Choroid plexus epithelial cell (primary cell): ENCODE measurements around the gene HES6.

Experiments
- DNase-seq: peaks from one replicate; pipeline ENCODE4 v3.0.0-alpha.2; 2010; ENCODE audit warnings: low read depth
- H3K4me3 ChIP-seq: 2 replicates; pipeline ENCODE4 v1.5.1; 2011; ENCODE audit warnings: low read depth, mild to moderate bottlenecking, control low read depth, low read length, moderate library complexity
- TF ChIP-seq, protein P1 (sequence below): conservative IDR thresholded peaks from 2 replicates; pipeline ENCODE4 v1.5.1; 2011; ENCODE audit warnings: low read depth, mild to moderate bottlenecking, control low read depth, inconsistent platforms, low read length, moderate library complexity

The HES6 gene

GRCh38 chr2:238257786-238258700, 18.2 kb upstream of the HES6 start:
- TF ChIP-seq, protein P1, sequence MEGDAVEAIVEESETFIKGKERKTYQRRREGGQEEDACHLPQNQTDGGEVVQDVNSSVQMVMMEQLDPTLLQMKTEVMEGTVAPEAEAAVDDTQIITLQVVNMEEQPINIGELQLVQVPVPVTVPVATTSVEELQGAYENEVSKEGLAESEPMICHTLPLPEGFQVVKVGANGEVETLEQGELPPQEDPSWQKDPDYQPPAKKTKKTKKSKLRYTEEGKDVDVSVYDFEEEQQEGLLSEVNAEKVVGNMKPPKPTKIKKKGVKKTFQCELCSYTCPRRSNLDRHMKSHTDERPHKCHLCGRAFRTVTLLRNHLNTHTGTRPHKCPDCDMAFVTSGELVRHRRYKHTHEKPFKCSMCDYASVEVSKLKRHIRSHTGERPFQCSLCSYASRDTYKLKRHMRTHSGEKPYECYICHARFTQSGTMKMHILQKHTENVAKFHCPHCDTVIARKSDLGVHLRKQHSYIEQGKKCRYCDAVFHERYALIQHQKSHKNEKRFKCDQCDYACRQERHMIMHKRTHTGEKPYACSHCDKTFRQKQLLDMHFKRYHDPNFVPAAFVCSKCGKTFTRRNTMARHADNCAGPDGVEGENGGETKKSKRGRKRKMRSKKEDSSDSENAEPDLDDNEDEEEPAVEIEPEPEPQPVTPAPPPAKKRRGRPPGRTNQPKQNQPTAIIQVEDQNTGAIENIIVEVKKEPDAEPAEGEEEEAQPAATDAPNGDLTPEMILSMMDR = no peak
- DNase-seq = no peak
- no peak overlapping the region for H3K4me3 ChIP-seq

DNA sequence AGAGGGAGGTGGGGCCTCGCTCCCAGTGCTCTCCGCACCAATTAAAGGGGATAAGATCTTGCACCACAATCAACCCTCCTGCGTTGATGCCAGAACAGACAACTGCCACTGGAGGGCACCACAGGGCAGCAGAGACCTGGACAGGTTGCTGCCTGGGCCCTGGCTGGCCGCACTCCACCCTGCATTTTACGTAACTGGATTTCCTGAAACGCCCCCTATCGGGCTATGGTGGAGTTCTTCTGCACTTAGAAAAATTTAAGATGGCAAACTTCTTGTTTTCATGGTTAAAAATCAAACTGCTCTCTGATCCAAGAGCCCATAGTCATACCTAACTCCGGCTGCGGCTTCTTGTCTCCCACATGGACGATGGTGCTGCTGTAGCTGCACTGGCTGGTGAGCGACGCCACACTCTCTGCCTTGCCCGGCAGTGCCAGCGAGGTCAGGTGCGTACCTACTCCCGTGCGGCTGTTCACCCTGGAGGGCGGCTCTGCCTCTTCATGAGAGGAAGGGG, 16.8 kb upstream of the HES6 start:
- no peak overlapping the region for H3K4me3 ChIP-seq
- TF ChIP-seq, protein P1 = peak; percentile 79
- peak; percentile 84 for DNase-seq

GRCh38 chr2:238256111-238256510, 16.3 kb upstream of the HES6 start:
- H3K4me3 ChIP-seq = no peak overlapping the region
- TF ChIP-seq, protein P1 = no peak
- no peak for DNase-seq

DNA sequence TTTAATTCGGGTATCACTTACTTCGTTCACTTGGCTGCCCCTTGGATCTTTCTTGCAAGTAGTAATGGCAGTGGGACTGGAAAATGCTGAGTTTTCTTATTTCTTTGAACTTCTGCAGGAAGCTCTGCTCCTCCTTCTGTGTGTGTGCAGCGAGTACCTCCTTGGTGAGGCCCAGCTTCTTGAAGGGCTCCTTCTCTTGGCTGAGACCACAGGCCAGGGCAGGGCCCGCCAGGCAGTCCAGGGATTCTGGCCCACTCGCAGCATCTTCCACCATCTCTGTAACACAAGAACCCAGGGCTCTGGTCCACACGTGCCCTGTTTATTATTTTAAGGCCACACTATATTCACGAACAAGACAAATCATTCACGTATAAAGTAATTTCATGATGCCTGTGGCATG, 15.8 kb upstream of the HES6 start:
- no peak for DNase-seq
- TF ChIP-seq, protein P1 = no peak
- no peak overlapping the region for H3K4me3 ChIP-seq

DNA sequence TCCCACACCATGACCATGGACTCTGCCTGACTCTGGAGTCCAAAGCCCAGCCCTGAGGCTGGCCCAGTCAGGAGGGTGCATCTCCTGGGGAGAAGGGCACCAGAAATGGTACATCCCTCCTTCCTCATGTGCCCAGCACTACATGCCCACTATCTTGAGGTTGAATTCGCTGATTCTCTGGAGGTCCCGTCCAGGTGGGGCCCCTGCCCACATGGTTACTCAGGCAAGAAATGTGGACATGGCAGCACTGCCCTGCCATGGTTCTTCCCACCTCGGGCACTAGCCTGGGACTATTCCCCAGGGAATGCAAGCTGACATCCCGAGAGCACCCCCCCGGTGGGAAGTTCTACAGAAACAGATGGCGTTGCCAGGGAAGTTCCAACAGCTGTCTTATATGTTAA, 15.3 kb upstream of the HES6 start:
- TF ChIP-seq, protein P1 = no peak
- no peak overlapping the region for H3K4me3 ChIP-seq
- no peak for DNase-seq

DNA sequence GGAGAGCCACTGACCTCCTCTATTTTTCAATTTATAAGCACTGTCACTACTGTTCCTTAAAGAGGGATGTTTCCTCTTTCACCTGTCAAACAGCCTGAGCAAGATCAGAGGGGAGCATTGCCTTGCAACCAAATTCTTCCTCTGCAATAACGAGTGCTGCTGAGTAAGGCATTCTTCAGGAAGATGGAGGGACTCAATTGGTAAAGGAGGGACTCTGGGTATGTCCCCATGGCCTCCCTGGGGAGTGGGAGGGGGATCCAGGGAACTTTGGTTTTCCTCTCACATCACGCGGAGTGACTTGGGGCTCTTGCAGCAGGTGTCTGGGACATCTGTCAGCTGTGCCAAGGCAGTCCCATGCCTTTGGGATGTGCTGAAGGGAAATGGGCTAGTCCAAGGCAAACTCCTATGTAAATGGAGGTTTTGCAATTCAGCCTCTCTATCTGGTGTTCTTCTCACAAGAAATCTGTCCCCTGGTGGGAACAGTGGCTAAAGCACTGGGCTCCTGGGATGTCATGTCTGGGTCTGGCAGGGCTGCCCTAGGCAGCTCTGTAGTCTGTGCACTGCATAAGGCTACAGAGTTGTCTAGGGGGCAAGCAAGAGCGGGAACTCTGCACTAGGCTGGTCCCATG, 14.4 kb upstream of the HES6 start:
- TF ChIP-seq, protein P1 = no peak
- DNase-seq = no peak
- H3K4me3 ChIP-seq = no peak overlapping the region
